Hematopoietic multipotent progenitor cell treated with erythropoietin and hydrocortisone succinate and interleukin-3 and kit ligand, for 17 days (in vitro differentiated cells): ENCODE measurements around the gene PGAM1.
"Not testable (repeated sequence)": the region's sequence is repeated elsewhere in the genome, so short reads cannot be mapped to it uniquely, and the experiment has no call there.

Experiments
- DNase-seq: peaks from one replicate; pipeline ENCODE4 v3.0.0-alpha.2; 2015; ENCODE audit warnings: low spot score

PGAM1 gene

DNA sequence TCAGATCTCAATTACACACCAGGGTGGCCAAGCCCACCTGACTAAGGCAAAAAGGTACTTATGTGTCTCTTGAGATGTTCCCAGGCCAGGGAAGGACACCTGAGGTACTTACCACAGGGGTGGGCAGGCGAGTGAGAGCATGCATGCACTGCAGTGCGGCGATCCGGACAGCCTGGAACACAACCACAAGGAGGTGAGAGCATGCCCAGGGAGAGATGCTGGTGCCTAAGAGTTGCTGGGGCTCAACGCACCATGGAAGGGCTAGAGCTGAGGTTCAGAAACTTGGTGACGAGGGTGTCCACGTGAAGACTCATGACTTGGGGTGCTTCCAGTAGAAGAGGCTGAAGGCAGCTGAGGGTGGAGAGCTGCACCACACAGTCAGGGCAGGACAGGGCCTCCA, 33.1 kb downstream of the PGAM1 start:
- DNase-seq = no peak

DNA sequence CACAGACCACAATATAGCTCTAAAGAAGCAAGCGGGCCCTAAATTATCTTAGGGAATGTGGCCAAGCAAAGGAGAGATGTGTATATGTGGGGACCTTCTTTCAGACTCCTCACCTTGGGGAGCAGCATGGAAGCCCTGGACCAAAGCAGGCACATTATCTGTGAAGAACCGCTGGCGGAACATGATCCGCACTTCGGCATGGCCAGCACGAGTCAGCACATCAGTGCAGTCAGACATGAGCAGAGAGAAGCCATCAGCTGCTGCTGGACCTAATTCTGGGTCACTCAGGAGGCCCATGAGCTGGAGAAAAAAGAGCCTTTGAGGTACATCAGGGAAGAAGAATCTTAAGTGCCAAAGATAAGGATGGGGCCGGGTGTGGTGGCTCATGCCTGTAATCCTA, 33.9 kb downstream of the PGAM1 start:
- no peak for DNase-seq

DNA sequence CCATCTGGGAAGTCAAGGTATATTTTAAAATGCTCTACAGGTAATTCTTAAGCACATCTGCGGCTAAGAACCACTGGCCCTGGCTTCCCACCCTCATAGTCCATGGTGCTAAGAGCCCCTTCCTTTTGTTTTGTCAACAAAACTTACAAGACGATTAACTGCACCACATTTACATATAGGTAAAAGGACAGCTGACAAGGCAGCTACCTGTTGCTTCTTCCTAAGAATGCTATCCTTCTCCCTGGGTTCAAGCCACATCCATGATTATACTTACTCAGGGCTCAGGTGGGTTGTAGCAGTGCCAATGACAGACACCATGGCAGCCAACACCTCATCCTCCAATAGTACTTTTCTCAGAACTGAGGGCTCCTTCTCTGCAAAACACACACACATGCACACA, 36.3 kb downstream of the PGAM1 start:
- no peak for DNase-seq

DNA sequence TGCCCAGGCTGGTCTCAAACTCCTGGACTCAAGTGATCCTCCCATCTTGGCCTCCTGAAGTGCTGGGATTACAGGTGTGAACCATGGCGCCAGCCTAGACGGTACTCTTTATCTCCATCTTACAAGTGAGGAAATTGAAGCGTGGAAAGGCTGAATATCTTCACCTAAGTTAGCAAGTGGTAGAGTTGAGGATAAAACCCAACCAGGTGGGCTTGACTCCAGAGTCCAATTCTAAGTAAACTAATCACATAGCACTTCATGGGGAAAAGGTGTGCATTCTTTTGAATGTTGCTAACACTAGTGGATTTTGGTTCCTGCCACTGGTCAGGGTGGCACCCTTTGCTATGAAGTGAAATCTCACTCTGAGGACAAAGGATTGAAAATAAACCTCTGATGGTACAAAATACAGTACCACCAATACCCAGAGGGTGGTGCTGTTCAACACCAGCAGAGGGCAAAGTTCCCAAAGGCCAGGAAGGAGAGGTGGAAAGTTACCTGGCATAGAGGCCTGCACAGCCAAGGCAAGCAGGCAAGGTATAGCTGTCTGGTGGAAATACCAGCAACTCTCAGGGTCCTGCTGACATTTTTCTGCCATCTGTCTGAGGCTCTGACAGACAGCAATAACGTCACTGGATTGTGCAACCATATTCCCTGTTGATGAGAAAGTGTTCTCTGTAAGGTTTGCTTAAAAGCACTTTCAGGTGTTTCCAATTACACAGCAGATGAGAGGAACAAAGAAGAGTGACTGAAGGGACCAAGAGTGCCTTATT, 37.6 kb downstream of the PGAM1 start:
- peak; percentile 68 for DNase-seq

DNA sequence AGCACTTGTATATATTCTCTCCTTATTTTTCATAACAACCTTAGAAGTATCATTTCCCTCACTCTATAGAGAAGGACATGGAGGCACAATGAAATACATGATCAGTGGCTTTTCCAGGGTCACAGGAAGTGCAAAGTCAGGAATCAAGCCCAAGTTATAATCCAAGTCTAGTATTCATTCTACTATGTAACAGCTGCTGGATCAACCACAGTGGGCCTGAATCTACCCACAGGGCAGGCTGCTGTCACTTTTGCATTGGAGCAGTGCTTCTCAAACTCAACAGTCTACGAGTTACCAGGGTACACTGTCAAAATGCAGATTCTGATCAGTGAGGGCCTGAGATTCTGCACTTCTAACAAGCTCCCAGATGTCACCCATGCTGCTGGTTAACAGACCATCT, 38.2 kb downstream of the PGAM1 start:
- no peak for DNase-seq

DNA sequence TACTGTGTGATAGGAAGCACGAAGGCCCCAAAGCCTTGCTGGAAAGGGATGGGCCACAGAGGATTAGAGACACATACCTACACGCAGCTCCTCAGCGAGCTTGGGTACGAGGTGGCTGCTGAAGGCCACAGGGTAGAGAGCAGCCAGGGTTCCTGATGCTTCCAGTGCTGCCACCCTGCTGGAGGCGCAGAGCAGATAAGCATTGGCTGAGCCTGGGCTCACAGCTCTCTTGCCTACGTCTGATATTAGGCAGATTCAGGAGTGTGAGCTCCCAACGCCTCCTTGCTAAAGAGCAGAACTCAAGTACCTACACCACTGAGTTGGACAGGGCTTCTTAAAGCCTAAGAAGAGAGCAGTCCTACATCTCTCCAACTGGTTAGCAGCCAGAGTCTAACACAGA, 40.0 kb downstream of the PGAM1 start:
- no peak for DNase-seq

DNA sequence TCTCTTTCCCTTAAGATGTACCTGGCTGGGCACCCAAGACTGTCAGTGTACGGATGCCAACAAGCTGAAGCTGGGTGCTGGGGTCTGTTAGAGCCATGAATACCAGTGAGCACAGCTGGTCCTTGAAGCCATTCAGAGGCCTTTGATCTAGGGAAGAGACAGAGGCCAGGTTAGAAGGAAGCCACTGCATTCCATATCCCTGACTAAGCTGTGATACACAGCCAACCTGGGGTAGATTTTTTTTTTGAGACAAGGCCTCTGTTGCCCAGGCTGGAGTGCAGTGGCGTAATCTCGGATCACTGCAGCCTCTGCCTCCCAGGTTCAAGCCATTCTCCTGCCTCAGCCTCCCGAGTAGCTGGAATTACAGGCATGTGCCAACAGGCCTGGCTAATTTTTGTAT, 40.8 kb downstream of the PGAM1 start:
- DNase-seq = no peak

DNA sequence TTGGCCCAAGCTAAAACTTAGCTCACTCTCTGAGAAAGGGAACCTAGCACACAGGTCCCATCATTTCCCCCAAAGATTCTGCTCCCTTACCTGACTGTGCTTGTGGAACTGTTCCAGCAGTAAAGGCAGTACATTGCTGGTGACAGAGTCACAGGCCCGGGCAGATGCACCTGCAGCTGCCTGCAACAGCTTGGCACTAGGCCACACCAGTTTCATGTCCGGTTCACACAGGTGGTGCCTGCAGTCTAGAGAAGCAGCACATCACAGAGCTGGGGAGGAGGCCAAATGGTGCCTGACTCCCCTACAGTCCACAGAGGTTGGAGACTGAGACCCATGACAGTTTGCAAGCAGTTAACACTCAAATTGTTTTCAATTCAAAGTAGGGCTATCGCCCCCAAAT, 42.2 kb downstream of the PGAM1 start:
- DNase-seq = no peak

DNA sequence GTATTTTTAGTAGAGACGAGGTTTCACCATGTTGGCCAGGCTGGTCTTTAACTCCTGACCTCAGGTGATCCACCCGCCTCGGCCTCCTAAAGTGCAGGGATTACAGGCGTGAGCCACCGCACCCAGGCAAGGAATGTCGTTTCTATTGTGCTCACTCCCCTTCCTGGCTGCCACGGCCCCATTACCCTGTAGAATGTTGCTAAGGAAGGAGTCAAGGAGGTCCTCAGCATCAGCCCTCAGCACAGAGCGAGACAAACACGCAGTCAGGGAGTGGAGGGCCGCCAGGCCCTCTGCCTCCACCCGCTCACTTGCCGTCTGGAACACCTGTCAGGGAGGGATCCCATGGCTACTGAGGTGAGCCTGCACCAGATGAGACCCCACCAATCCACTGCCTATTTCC, 42.8 kb downstream of the PGAM1 start:
- not testable (repeated sequence) for DNase-seq

DNA sequence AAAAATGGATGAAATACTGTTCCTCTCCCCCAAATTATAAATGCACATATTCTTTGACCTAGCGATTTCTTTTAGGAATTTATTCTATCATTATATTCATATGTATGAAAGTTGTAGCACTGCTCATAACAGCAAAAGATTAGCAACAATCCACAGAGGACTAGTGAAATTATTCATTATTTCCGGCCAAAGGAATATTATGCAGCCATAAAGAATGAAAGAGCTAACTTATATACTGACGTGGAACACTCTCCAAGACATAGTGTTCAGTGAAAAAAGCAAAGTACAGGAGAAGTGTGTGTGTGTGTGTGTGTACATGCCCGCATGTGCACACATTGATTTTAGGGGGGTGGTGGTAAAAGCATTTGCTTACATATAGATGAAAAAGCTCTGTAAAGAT, 48.9 kb downstream of the PGAM1 start:
- no peak for DNase-seq

DNA sequence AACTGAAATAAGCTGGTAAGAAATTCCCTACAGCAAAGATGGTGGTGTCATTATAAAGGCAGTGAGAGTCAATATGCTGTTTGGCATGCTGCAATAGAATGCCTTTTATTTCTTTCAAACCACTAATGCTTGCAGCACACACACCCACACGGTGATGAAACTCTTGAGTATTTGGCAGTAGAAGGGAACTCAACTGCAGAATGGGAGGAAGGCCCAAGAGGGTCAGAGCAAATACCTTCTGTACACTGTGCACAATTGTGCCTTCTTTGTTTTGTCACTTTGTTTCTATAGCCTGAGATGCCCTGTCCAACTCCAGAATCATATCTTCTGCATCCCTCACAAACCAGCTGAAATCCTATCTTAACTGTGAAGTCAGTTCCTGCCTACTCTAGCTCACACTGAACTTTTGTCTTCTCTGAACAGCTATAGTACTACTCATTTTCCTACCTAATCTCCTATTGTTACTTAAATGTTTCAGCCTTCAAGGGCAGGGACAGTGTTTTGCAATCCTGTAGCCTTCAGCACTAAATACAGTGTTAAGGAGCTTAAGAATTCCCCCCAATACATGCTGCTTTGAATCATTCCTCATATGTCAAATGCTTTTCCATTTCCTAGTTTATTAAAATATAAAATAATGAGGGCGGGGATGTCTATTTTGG, 50.1 kb downstream of the PGAM1 start:
- DNase-seq = no peak

DNA sequence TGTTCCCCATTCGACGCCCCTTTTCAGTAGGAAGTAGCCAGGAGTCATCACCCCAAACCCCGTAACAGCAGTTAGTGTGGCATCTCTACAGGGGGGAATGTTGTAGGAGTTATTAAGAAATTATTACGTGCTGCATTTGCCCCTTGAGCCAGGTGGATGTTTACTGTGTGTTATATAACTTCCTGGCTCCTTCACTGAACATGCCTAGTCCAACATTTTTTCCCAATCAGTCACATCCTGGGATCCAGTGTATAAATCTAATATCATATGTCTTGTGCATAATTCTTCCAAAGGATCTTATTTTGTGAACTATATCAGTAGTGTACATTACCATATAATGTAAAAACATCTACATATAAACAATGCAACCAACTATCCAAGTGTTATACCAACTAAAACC, 53.4 kb downstream of the PGAM1 start:
- DNase-seq = not testable (repeated sequence)

DNA sequence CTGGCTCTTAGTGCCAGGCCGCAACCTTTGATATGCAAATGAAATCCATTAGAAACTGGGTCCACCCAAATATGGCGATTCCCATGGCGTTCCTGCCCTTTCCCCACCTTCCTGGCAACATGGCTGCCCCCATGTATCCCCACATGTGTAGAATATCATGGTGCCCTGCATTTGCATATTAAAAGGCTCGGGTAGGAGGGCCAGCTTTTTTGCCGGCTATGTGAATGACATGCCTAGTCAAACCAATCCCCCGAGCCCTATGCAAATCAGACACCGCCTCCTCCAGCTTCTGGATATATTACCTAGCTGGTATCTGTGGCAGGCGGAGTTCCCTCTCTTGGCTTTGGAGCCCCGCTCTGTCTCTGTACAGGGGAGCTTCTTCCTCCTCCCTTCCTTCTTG, 53.9 kb downstream of the PGAM1 start:
- DNase-seq = no peak

DNA sequence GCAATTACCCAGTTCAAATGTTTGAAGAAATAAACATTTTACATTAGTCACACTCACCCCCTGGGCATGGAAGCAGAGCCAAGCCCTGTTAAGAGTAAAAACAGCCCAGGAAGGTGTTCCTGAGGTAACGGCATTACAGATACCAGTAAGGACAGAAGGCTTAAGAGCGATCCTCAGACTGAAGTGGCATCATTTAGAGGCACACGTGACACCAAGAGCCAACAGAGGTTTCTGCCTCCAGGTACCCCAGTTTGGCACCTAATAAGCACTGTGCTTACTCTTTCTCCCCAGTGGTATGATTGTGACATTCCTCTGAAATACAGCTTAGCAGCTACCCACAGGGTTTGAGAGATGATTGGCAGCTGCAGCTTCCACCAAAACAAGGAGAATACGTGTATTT, 55.1 kb downstream of the PGAM1 start:
- DNase-seq = no peak

DNA sequence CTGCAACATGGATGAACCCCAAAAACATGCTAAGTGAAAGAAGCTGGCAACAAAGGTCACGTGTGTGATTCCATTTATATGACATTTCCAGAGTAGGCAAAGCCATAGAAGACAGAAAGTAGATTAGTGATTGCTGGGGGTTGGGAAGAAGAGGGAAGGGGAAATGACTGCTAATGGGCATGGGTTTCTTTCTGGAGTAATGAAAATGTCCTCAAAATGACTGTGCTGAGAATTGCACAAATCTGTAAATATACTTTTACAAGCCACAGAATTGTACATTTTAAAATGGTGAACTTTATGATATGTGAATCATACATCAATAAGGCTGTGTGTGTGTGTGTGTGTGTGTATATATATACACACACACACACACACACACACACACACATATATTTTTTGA, 56.4 kb downstream of the PGAM1 start:
- DNase-seq = no peak
